K562 (cell line): ENCODE data around the gene FOLR2. TPM values are rescaled to one million over a fixed set of nuclear protein-coding genes. Genes with fewer than 3 reads are reported as not detected.

ENCODE experiments used
- ATAC-seq: fragments of 200-7000 bp; cut with Tn5 transposase; 3 replicates; pipeline ENCODE4 v1.9.1; 2020; ENCODE audit warnings: moderate library complexity
- BruUV-seq: library from RNA; stranded (reverse); fragments of 400-500 nt; replicated peaks from 2 replicates; lab custom pipeline; 2021; lab: Mats Ljungman, UMichigan
- CTCF ChIA-PET: fragments of 300-600 bp; formaldehyde crosslinking; extraction: SDS; loops from one replicate; lab custom pipeline; 2021; ENCODE audit warnings: low intra/inter-chr PET ratio; lab: Yijun Ruan, JAX
- POLR2A ChIA-PET: fragments of 300-600, 350-650 bp; sonication (Branson Sonifier 250); formaldehyde crosslinking; extraction: SDS; loops from one replicate; lab custom pipeline; 2021; ENCODE audit warnings: antibody characterized with exemption, inconsistent platforms; lab: Yijun Ruan, JAX
- DNase-seq, 4 experiments: peaks; one replicate each; pipeline versions ENCODE4 v3.0.0 to v3.0.0-alpha.2; 2011 to 2018; ENCODE audit warnings: low spot score in 3 of 4, mixed read lengths in 3 of 4; ENCODE audit errors: extremely low read depth in 1 of 4
- FAIRE-seq: peaks from 2 replicates; lab custom pipeline; 2011; peaks lifted over from hg19 to GRCh38; lab: Jason Lieb, UNC
- H2AFZ ChIP-seq: 2 replicates; pipeline ENCODE4 v1.6.0; 2011; ENCODE audit warnings: low read depth, low read length, control low read depth, inconsistent platforms
- H3K27ac ChIP-seq: fragments of 200-600 bp; 3 replicates; pipeline ENCODE4 v1.8.0; 2011; ENCODE audit warnings: low read depth, mild to moderate bottlenecking, control low read depth, inconsistent platforms, low read length, moderate library complexity, mixed read lengths; ENCODE audit errors: extremely low read depth
- H3K27me3 ChIP-seq, 2 experiments: fragments of 300-600 bp in 1 of 2; 2 replicates in 1 of 2; 3 replicates in 1 of 2; pipeline versions ENCODE4 v1.6.0 to v1.8.0; 2011; ENCODE audit warnings: inconsistent platforms in 2 of 2, low read length in 2 of 2, mild to moderate bottlenecking in 1 of 2, mixed read lengths in 1 of 2, moderate library complexity in 1 of 2; ENCODE audit not compliant: control insufficient read depth in 2 of 2, insufficient read depth in 2 of 2
- H3K36me3 ChIP-seq: fragments of 300-600 bp; 3 replicates; pipeline ENCODE4 v1.8.0; 2011; ENCODE audit warnings: mild to moderate bottlenecking, low read length, inconsistent platforms; ENCODE audit not compliant: control insufficient read depth, insufficient read depth
- H3K4me1 ChIP-seq, 2 experiments: fragments of 200-600 bp in 1 of 2; replicated peaks in 1 of 2; 2 replicates in 1 of 2; 3 replicates in 1 of 2; pipeline versions ENCODE4 v1.5.1 to v1.8.0; 2011; ENCODE audit warnings: inconsistent platforms in 2 of 2, low read length in 2 of 2, mild to moderate bottlenecking in 1 of 2, mixed read lengths in 1 of 2, moderate library complexity in 1 of 2; ENCODE audit not compliant: control insufficient read depth in 2 of 2, insufficient read depth in 2 of 2
- H3K4me2 ChIP-seq: 2 replicates; pipeline ENCODE4 v1.6.1; 2011; ENCODE audit warnings: low read length, control low read depth, inconsistent platforms, mixed read lengths; ENCODE audit not compliant: insufficient read depth
- H3K4me3 ChIP-seq: fragments of 200-600 bp; sonication (generic), shearing (Covaris generic); 2 replicates; pipeline ENCODE4 v1.5.1; 2016; ENCODE audit warnings: control low read depth, inconsistent platforms
- H3K79me2 ChIP-seq: fragments of 200-600 bp; 3 replicates; pipeline ENCODE4 v1.8.0; 2011; ENCODE audit warnings: low read length, inconsistent platforms; ENCODE audit not compliant: control insufficient read depth, insufficient read depth
- H3K9ac ChIP-seq, 2 experiments: 2 replicates each; pipeline versions ENCODE4 v1.6.0 to v1.6.1; 2011; ENCODE audit warnings: low read depth in 2 of 2, low read length in 2 of 2, control low read depth in 1 of 2, inconsistent platforms in 1 of 2, mild to moderate bottlenecking in 1 of 2, mixed read lengths in 1 of 2; ENCODE audit not compliant: insufficient read depth in 1 of 2
- H3K9me1 ChIP-seq: one replicate; pipeline ENCODE4 v1.6.0; 2011; ENCODE audit warnings: inconsistent platforms, mild to moderate bottlenecking, low read length, moderate library complexity; ENCODE audit not compliant: control insufficient read depth, insufficient read depth
- H3K9me3 ChIP-seq: replicated peaks from 2 replicates; pipeline ENCODE4 v1.5.1; 2011; ENCODE audit warnings: low read depth, low read length, inconsistent platforms; ENCODE audit not compliant: control insufficient read depth, insufficient read depth
- H4K20me1 ChIP-seq: replicated peaks from 2 replicates; pipeline ENCODE4 v1.6.1; 2011; ENCODE audit warnings: low read length, inconsistent platforms, mixed read lengths; ENCODE audit not compliant: control insufficient read depth, insufficient read depth
- HMGN3 ChIP-seq: IDR thresholded peaks from 2 replicates; pipeline ENCODE4 v1.6.1; 2011; ENCODE audit warnings: borderline replicate concordance, low read depth, mild to moderate bottlenecking, mixed read lengths, low read length; ENCODE audit not compliant: insufficient read length; ENCODE audit errors: extremely low read depth
- MAFF ChIP-seq: IDR thresholded peaks from 2 replicates; pipeline ENCODE4 v1.6.1; 2012; ENCODE audit warnings: low read length, improper control_type of control experiment
- MAFG ChIP-seq: fragments of 450-650 bp; conservative IDR thresholded peaks from 2 replicates; pipeline ENCODE4 v1.6.1; 2016; ENCODE audit warnings: missing genetic modification characterization, missing compliant biosample characterization
- MAFK ChIP-seq: IDR thresholded peaks from 2 replicates; pipeline ENCODE4 v1.6.1; 2011; ENCODE audit warnings: low read length, improper control_type of control experiment
- RBBP5 ChIP-seq: fragments of 200-600 bp; sonication (generic); IDR thresholded peaks from 2 replicates; pipeline ENCODE4 v1.6.1; 2012; ENCODE audit warnings: borderline replicate concordance, mild to moderate bottlenecking, low read length, control low read depth, inconsistent platforms; ENCODE audit not compliant: insufficient read depth, poor library complexity, severe bottlenecking
- ZBTB1 ChIP-seq: sonication (generic); formaldehyde crosslinking; IDR thresholded peaks from 2 replicates; pipeline ENCODE4 v1.8.1; 2023; ENCODE audit warnings: missing genetic modification reagents, low read depth, mild to moderate bottlenecking, borderline replicate concordance
- WGBS: fragments of 100-300 bp; shearing (Covaris generic); methylation state at CpG from one replicate; pipeline ENCODE4 v1.1.6; 2016; ENCODE audit warnings: low coverage, mixed read lengths; ENCODE audit not compliant: insufficient coverage; ENCODE audit errors: missing lambda C conversion rate; 5-methylcytosine and 5-hydroxymethylcytosine counted together
- in situ Hi-C: fragments of 300-500 bp; cut with MboI; formaldehyde crosslinking; loops from 4 replicates; pipeline ENCODE4 v1.15.0; 2018; ENCODE audit warnings: inconsistent platforms, mixed read lengths
- intact Hi-C: fragments of 100-400 bp; cut with micrococcal nuclease; formaldehyde crosslinking; loops from 2 replicates; pipeline ENCODE4 v1.14.2; 2022
- polyA plus RNA-seq, 8 experiments: library from polyadenylated mRNA; depleted of rRNA in 4 of 8; stranded (reverse) in 5 of 8; unstranded in 3 of 8; fragments of >200 nt; fragmentation: Nextera tagmentation in 2 of 8; fragmentation: Illumina TruSeq in 1 of 8; extraction: Ambion mirVana in 2 of 8; extraction: Trizol in 1 of 8; gene quantifications; 2 replicates each; pipeline versions ENCODE4 v1.2.1 to v1.2.3, GENCODE V29; 2011 to 2014; ENCODE audit warnings: inconsistent platforms in 1 of 8, missing spikeins in 1 of 8
- total RNA-seq, 7 experiments: library from RNA; depleted of rRNA in 6 of 7; stranded (reverse); fragments of >200 nt in 6 of 7; fragmentation: Illumina TruSeq in 2 of 7; extraction: Trizol in 2 of 7; gene quantifications; 2 replicates each; pipeline versions ENCODE4 v1.2.1 to v1.2.3, GENCODE V29; 2011 to 2021; ENCODE audit warnings: low replicate concordance in 1 of 7
- TF ChIP-seq, protein P1 (sequence below), 2 experiments: fragments of 450-650 bp; IDR thresholded peaks; 2 replicates each; pipeline ENCODE4 v1.6.1; 2016; ENCODE audit warnings: mild to moderate bottlenecking in 2 of 2, borderline replicate concordance in 1 of 2, low read depth in 1 of 2, moderate library complexity in 1 of 2
- TF ChIP-seq, protein P2 (sequence below), 2 experiments: IDR thresholded peaks in 1 of 2; conservative IDR thresholded peaks in 1 of 2; 2 replicates each; pipeline ENCODE4 v1.6.1; 2016; ENCODE audit warnings: low read depth in 2 of 2, mild to moderate bottlenecking in 1 of 2, missing compliant biosample characterization in 1 of 2, missing genetic modification characterization in 1 of 2, moderate library complexity in 1 of 2

Gene FOLR2
- total and polyA plus RNA-seq, 9 of the 15 experiments (the other 6 are each of a cell fraction or from before 2014, with no cell fraction given): 0.27 TPM; not detected in 8

- H3K27me3 ChIP-seq: peaks cover 21 to 64% of the 10 kb centered on the region in 2 experiments
- in situ Hi-C loops (no loop called here), intact Hi-C loops (no loop called here)
- H3K4me1 ChIP-seq: peaks cover 0 to 5% of the 10 kb centered on the region in 2 experiments; a peak in 1 of 5 replicates
- no peak overlapping the region for H3K27ac ChIP-seq
- DNase-seq (no peak), FAIRE-seq (no peak), ATAC-seq (peak; percentile 25; the same call in 2 of the 3 replicates)
- no peaks in the 10 kb centered on the region for H3K36me3 ChIP-seq
- H3K79me2 ChIP-seq: no peaks in the 10 kb centered on the region
- no TSS peak for BruUV-seq
- WGBS: 13% methylated on average over 23 of the region's 24 CpGs
- no peaks in the 10 kb centered on the region; the same call in 1 of the 2 replicates for H4K20me1 ChIP-seq
- POLR2A ChIA-PET: interaction anchor here (0.6 to 1.4 kb wide), 4 partner anchors 24 to 242 kb away, joined by 3 to 5 read pairs (median 3); no protein-coding TSS in a partner anchor
- H3K9me3 ChIP-seq: 0 out of 2 replicates have a peak, but pooled peaks cover 4% of the 10 kb centered on the region
- H3K4me2 ChIP-seq: no peak overlapping the region
- CTCF ChIA-PET: no interaction called here
- H2AFZ ChIP-seq: no peak overlapping the region
- H3K9ac ChIP-seq: peak overlapping the region in 1 of 2 experiments; percentile 20; a peak in 1 of 4 replicates
- no peaks in the 10 kb centered on the region for H3K9me1 ChIP-seq
- H3K4me3 ChIP-seq: no peak overlapping the region
- TF ChIP-seq MAFK (peak; percentile 96), HMGN3 (no peak), MAFG (peak; percentile 92), MAFF (peak; percentile 93), ZBTB1 (CRISPR knock-in tag) (no peak), RBBP5 (no peak)
- TF ChIP-seq, protein P1, sequence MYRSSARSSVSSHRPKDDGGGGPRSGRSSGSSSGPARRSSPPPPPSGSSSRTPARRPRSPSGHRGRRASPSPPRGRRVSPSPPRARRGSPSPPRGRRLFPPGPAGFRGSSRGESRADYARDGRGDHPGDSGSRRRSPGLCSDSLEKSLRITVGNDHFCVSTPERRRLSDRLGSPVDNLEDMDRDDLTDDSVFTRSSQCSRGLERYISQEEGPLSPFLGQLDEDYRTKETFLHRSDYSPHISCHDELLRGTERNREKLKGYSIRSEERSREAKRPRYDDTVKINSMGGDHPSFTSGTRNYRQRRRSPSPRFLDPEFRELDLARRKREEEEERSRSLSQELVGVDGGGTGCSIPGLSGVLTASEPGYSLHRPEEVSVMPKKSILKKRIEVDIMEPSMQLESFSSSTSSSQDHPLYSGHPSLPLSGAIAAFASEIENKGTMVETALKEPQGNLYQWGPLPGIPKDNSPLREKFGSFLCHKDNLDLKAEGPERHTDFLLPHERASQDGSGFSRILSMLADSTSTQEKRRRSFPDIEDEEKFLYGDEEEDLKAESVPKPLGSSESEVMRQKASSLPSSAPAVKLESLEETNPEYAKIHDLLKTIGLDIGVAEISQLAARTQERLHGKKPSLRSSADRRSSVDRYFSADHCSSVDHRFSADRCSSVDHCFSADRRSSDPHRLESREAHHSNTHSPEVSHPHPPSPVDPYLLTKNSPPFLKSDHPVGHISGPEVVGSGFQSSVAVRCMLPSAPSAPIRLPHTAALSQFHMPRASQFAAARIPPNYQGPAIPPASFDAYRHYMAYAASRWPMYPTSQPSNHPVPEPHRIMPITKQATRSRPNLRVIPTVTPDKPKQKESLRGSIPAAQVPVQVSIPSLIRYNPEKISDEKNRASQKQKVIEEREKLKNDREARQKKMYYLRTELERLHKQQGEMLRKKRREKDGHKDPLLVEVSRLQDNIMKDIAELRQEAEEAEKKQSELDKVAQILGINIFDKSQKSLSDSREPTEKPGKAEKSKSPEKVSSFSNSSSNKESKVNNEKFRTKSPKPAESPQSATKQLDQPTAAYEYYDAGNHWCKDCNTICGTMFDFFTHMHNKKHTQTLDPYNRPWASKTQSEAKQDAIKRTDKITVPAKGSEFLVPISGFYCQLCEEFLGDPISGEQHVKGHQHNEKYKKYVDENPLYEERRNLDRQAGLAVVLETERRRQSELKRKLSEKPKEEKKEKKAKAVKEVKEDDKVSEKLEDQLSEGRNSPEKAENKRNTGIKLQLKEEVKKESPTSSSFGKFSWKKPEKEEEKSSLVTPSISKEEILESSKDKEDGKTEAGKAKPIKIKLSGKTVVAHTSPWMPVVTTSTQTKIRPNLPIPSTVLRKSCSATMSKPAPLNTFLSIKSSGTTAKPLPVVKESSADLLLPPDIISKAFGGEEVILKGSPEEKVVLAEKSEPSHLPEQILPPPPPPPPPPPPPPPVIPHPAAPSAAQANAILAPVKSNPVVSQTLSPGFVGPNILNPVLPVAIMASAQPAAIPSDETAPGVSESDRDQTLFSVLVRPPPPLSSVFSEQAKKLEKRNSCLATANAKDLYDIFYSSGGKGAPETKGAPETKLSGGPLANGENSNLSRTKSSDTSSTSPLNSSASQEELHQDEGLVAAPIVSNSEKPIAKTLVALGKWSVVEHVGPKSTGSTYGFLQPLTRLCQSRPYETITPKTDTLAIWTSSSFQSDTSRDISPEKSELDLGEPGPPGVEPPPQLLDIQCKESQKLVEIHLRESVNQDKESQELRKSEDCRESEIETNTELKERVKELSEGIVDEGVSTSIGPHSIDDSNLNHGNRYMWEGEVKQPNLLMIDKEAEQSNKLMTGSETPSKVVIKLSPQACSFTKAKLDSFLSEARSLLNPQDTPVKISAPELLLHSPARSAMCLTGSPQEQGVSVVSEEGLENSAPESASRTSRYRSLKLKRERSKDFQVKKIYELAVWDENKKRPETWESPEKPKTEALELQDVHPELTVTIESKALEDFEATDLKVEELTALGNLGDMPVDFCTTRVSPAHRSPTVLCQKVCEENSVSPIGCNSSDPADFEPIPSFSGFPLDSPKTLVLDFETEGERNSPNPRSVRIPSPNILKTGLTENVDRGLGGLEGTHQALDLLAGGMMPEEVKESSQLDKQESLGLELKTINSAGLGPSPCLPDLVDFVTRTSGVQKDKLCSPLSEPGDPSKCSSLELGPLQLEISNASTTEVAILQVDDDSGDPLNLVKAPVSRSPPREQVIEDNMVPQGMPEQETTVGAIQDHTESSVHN (IDR thresholded peaks at IDR 0.05; ENCODE audit: borderline replicate concordance in 1 of 2, low read depth in 1 of 2): no peak
- TF ChIP-seq, protein P2, sequence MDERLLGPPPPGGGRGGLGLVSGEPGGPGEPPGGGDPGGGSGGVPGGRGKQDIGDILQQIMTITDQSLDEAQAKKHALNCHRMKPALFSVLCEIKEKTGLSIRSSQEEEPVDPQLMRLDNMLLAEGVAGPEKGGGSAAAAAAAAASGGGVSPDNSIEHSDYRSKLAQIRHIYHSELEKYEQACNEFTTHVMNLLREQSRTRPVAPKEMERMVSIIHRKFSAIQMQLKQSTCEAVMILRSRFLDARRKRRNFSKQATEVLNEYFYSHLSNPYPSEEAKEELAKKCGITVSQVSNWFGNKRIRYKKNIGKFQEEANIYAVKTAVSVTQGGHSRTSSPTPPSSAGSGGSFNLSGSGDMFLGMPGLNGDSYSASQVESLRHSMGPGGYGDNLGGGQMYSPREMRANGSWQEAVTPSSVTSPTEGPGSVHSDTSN (CRISPR knock-in tag; IDR thresholded peaks at IDR 0.05; ENCODE audit: low read depth): no peak
- TF ChIP-seq, protein P2 (tag; conservative IDR thresholded peaks at IDR 0.05; ENCODE audit: low read depth): no peak
Observed at GRCh38 chr11:72250661-72251464, 34.3 kb downstream of the FOLR2 start.
